Measurements from ENCODE around the gene C11orf86. TPM values are rescaled to one million over a fixed set of nuclear protein-coding genes. Genes with fewer than 3 reads are reported as not detected.

C11orf86 gene
- polyA plus RNA-seq, 3 donors from 2014 or later: not detected

Other genes starting within 250 kb of the C11orf86 start
- gene SPTBN2, start 246.1 kb upstream of the C11orf86 start, polyA plus RNA-seq: not detected
- 10 to 100 TPM; 19.5 to 29.1 (median 27.5) TPM for gene RCE1, start 131.9 kb upstream of the C11orf86 start, polyA plus RNA-seq
- under 1 TPM in 2 of 3 donors, not detected in 1; 0.12 to 0.16 TPM for gene LRFN4, start 118.2 kb upstream of the C11orf86 start, polyA plus RNA-seq
- gene PC, start 16.9 kb upstream of the C11orf86 start, polyA plus RNA-seq: 1 to 10 TPM in 2 of 3 donors, not detected in 1; 3.7 to 4.2 TPM
- gene SYT12, start 47.8 kb downstream of the C11orf86 start, polyA plus RNA-seq: not detected
- not detected for gene RHOD, start 81.5 kb downstream of the C11orf86 start, polyA plus RNA-seq
- gene KDM2A, start 144.0 kb downstream of the C11orf86 start, polyA plus RNA-seq: 10 to 100 TPM in 1 of 3 donors, 1 to 10 TPM in 2; 3.8 to 16.6 (median 6.8) TPM